GM18907 (cell line): ENCODE measurements around the gene TEAD3.

Experiments used
- ATAC-seq: cut with Tn5 transposase; IDR thresholded peaks from one replicate; pipeline ENCODE4 v1.9.1; 2021; ENCODE audit warnings: mild to moderate bottlenecking, moderate library complexity; ENCODE audit not compliant: unreplicated experiment

Gene TEAD3

GRCh38 chr6:35492974-35493284 is 4.0 kb downstream of the TEAD3 start:
- no peak for ATAC-seq

- ATAC-seq: no peak
Measured at GRCh38 chr6:35492258-35492973, 4.5 kb downstream of the TEAD3 start.

GRCh38 chr6:35491558-35492257 is 5.2 kb downstream of the TEAD3 start:
- ATAC-seq: no peak

- ATAC-seq: no peak
Measured at GRCh38 chr6:35490821-35491557, 5.9 kb downstream of the TEAD3 start.

- no peak for ATAC-seq
Measured at GRCh38 chr6:35489995-35490791, 6.7 kb downstream of the TEAD3 start.

- ATAC-seq: no peak
Measured at GRCh38 chr6:35489066-35489465, 7.8 kb downstream of the TEAD3 start.

GRCh38 chr6:35488517-35488862 is 8.4 kb downstream of the TEAD3 start:
- no peak for ATAC-seq

GRCh38 chr6:35487658-35488516 is 9.0 kb downstream of the TEAD3 start:
- no peak for ATAC-seq

- ATAC-seq: no peak
Measured at GRCh38 chr6:35486005-35486925, 10.6 kb downstream of the TEAD3 start.

GRCh38 chr6:35485402-35485877 is 11.4 kb downstream of the TEAD3 start:
- no peak for ATAC-seq

- ATAC-seq: no peak
Measured at GRCh38 chr6:35484921-35485392, 11.9 kb downstream of the TEAD3 start.

- ATAC-seq: no peak
Measured at GRCh38 chr6:35483893-35484645, 12.8 kb downstream of the TEAD3 start.

- ATAC-seq: no peak
Measured at GRCh38 chr6:35483490-35483889, 13.4 kb downstream of the TEAD3 start.

- no peak for ATAC-seq
Measured at GRCh38 chr6:35483062-35483461, 13.8 kb downstream of the TEAD3 start.

GRCh38 chr6:35481226-35481625 is 15.7 kb downstream of the TEAD3 start:
- no peak for ATAC-seq

- ATAC-seq: no peak
Measured at GRCh38 chr6:35480176-35480575, 16.7 kb downstream of the TEAD3 start.

- no peak for ATAC-seq
Measured at GRCh38 chr6:35478259-35478658, 18.6 kb downstream of the TEAD3 start.

- ATAC-seq: no peak
Measured at GRCh38 chr6:35477551-35478179, 19.2 kb downstream of the TEAD3 start.
